Activated T-helper 1 cell treated with anti-CD3 and anti-CD28 coated beads, Interleukin-12 subunit alpha, Interleukin-12 subunit beta, Interleukin-2, Interleukin-4 antibody, amounts not matched to agents 30 ng/mL and 10 ng/mL and 1 ng/mL, durations not matched to agents 14 hours and 24 hours and 36 hours (primary cell): Measurements from ENCODE around the gene NCEH1. TPM values are rescaled to one million over a fixed set of nuclear protein-coding genes. Genes with fewer than 3 reads are reported as not detected.
"Not testable (repeated sequence)": the region's sequence is repeated elsewhere in the genome, so short reads cannot be mapped to it uniquely, and the experiment has no call there.

Experiments used
- DNase-seq: peaks from one replicate; pipeline ENCODE4 v3.0.0; 2021; ENCODE audit warnings: low spot score
- H3K27ac Mint-ChIP-seq: one replicate; pipeline ENCODE4 v1.8.0; 2021; ENCODE audit warnings: mild to moderate bottlenecking, mixed read lengths
- H3K27me3 Mint-ChIP-seq: one replicate; pipeline ENCODE4 v1.8.0; 2022; ENCODE audit warnings: mild to moderate bottlenecking, moderate library complexity, mixed read lengths; ENCODE audit not compliant: insufficient read depth
- H3K36me3 Mint-ChIP-seq: one replicate; pipeline ENCODE4 v1.8.0; 2021; ENCODE audit warnings: low read depth, mixed read lengths
- H3K4me1 Mint-ChIP-seq: one replicate; pipeline ENCODE4 v1.8.0; 2021; ENCODE audit warnings: low read depth, mixed read lengths
- H3K4me3 Mint-ChIP-seq: one replicate; pipeline ENCODE4 v1.8.0; 2021; ENCODE audit warnings: mild to moderate bottlenecking, moderate library complexity, mixed read lengths
- H3K9me3 Mint-ChIP-seq: one replicate; pipeline ENCODE4 v1.8.0; 2021; ENCODE audit warnings: mixed read lengths
- intact Hi-C: fragments of 100-400 bp; cut with micrococcal nuclease; formaldehyde crosslinking; loops from one replicate; pipeline ENCODE4 v1.15.1; 2024
- total RNA-seq: library from RNA; stranded (reverse); gene quantifications from 2 replicates; pipeline ENCODE4 v1.2.3, GENCODE V29; 2022

NCEH1 gene
- total RNA-seq, 1 donor from 2014 or later = 7.4 TPM

DNA sequence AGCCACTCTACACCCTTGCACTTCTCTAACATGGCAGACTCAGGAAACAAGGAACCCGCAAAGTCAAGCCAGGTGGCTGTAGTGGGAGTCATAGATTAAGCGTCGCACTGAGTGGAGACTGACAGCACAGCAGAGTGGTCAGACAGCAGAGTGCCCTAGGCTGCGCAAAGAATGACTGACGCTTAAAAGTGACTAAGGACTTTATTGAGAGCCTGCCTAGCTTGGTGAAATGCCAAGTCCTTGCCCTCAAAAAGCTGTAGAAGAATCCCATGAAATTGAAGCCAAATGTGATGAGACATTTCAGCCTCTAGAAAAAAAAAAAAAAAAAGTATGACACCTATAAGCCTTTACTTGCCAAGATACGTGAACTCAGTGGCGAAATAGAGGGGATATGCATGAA is 30.2 kb downstream of the NCEH1 start:
- H3K36me3 Mint-ChIP-seq = no peaks in the 10 kb centered on the region
- intact Hi-C loops = no loop called here
- H3K4me3 Mint-ChIP-seq = no peak overlapping the region
- no peak for DNase-seq
- peaks cover 8% of the 10 kb centered on the region for H3K4me1 Mint-ChIP-seq
- no peaks in the 10 kb centered on the region for H3K27me3 Mint-ChIP-seq
- H3K9me3 Mint-ChIP-seq = no peaks in the 10 kb centered on the region
- no peak overlapping the region for H3K27ac Mint-ChIP-seq

DNA sequence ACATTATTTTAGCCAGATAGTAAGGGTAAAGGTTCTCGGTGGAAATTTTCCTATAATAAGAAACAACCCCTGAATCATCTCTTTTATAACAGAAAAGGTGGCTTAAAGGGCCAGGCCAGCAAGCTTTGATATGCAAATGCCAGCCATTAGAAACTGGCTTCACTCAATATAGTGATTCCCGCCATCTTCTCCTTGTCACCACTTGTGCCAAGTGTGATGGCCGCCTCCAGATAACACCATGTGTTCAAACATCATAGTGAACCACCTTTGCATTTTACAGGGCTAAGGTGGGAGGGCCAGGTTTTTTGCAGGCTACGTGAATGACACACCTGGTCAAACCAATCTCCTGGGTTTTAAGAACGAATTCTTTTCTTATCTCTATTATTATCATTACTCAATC is 31.3 kb downstream of the NCEH1 start:
- Mint-ChIP-seq H3K27me3 (no peaks in the 10 kb centered on the region), H3K36me3 (no peaks in the 10 kb centered on the region), H3K27ac (no peak overlapping the region), H3K9me3 (no peaks in the 10 kb centered on the region), H3K4me3 (no peak overlapping the region), H3K4me1 (peaks cover 5% of the 10 kb centered on the region)
- no peak for DNase-seq
- intact Hi-C loops = no loop called here

DNA sequence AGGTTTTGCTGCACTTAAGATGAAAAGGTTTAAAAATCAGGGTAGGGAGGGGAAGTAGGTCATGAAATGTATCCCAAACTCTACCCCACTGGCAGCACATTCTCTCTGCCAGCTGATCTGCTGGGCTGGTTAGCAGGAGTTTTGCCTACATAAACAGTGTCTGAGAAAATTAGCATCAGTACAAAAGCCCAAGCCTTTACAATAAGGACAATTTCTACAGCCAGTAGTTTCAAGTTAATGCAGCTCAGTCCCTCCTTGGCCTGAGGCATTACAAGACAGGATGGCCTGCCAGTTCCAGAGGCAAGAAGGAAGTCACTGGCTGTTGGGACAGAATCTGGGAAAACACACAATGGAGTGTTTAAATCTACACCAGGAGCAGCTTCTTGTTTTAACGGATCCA is 32.8 kb downstream of the NCEH1 start:
- no peaks in the 10 kb centered on the region for H3K27me3 Mint-ChIP-seq
- no peak for DNase-seq
- peaks cover 5% of the 10 kb centered on the region for H3K4me1 Mint-ChIP-seq
- no peaks in the 10 kb centered on the region for H3K36me3 Mint-ChIP-seq
- no peaks in the 10 kb centered on the region for H3K9me3 Mint-ChIP-seq
- H3K27ac Mint-ChIP-seq = no peak overlapping the region
- H3K4me3 Mint-ChIP-seq = no peak overlapping the region
- intact Hi-C loops = no loop called here

DNA sequence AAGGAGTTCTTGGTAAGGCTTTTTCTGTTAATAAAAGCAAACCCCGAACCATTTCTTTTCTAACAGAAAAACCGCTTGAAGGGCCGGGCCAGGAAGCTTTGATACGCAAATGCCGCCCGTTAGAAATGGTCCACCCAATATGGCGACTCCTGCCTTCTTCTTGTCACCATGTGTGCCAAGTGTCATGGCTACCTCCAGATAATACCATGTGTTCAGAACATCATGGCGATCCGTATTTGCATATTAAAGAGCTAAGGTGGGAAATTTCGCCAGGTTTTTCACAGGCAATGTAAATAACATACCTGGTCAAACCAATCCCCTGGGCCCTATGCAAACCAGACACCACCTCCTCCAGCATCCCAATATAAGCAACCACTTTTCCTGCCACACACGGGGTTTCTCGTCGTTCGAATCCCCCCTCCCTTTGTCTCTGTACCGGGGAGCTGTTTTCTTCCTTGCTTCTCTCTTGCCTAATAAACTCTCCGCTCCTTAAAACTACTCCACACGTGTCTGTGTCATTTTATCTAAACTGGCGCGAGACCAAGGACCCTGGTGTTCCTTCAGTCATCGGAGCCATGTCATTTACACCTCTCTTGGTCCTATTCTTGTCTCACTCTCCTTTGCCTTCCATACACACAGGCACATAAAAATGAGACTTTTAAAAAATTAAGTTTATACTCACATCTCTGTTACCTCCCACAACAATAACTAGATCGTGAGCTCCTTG is 34.5 kb downstream of the NCEH1 start:
- intact Hi-C loops = no loop called here
- no peak for DNase-seq
- H3K4me1 Mint-ChIP-seq = peaks cover 5% of the 10 kb centered on the region
- no peaks in the 10 kb centered on the region for H3K27me3 Mint-ChIP-seq
- no peak overlapping the region for H3K4me3 Mint-ChIP-seq
- no peaks in the 10 kb centered on the region for H3K36me3 Mint-ChIP-seq
- no peaks in the 10 kb centered on the region for H3K9me3 Mint-ChIP-seq
- no peak overlapping the region for H3K27ac Mint-ChIP-seq

DNA sequence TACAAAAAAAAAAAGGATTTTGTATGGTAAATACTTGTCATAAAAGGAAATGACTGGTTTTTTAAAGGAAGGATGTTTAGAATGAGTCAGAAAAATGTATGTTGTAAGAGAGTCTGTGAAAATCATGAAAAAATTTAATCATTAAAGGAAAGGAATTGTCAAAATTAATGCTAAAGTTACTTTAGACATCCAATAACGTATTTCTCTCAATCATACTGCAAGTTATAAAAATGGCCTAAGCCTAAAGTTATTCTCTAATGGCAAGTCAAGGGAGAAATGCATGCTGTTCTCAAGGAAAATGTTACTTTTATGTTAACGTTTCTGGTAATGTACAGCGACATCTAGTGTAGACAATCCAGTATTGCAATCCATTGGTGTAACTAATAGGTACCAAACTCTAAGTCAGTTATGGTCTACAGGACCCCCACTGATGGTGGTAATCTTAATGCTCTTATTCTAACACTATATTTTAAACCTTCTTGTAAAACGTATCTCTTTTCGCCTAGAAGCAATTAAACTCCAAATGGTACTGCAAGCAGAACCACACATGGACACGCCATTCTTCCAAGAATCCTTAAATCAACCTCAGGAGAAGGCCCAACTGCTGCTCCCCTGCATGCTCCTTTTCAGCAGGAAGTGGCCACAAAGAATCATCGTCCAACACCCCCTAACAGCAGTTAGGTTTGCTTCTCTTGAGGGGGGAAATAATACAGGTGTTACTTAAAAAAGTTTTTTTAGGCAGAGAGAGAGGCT is 35.2 kb downstream of the NCEH1 start:
- Mint-ChIP-seq H3K4me1 (peaks cover 5% of the 10 kb centered on the region), H3K27ac (no peak overlapping the region), H3K9me3 (no peaks in the 10 kb centered on the region), H3K4me3 (no peak overlapping the region), H3K27me3 (no peaks in the 10 kb centered on the region), H3K36me3 (no peaks in the 10 kb centered on the region)
- intact Hi-C loops = loop anchor here (2.0 kb wide), 1 partner anchor 343 kb away; no protein-coding TSS in a partner anchor
- no peak for DNase-seq

DNA sequence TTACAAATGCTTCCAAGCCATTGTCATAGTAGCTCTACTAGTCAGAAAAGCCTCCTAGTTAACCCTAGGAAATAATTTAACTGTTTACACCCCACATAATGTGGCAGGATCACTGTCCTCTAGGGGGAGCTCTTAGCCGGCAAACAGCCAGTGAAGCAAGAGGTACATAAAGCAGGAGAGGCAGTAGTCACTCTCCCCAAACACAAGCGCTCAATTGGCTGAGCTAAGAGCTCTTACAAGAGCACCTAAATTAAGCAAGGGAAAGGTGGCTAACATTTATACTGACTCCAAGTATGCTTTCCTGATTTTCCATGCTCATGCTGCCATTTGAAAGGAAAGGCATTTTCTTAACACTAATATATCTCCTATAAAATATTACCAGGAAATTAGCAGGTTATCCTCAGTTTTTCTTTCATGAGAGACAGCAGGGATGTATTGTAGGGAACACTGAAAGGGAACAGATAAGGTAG is 37.6 kb downstream of the NCEH1 start:
- Mint-ChIP-seq H3K4me3 (no peak overlapping the region), H3K4me1 (peaks cover 5% of the 10 kb centered on the region), H3K9me3 (no peaks in the 10 kb centered on the region), H3K27ac (no peak overlapping the region), H3K27me3 (no peaks in the 10 kb centered on the region), H3K36me3 (no peaks in the 10 kb centered on the region)
- peak; percentile 52 for DNase-seq
- intact Hi-C loops = loop anchor here (1.0 kb wide), 2 partner anchors 38 to 77 kb away; partner anchors contain the start of genes ECT2 and NCEH1

DNA sequence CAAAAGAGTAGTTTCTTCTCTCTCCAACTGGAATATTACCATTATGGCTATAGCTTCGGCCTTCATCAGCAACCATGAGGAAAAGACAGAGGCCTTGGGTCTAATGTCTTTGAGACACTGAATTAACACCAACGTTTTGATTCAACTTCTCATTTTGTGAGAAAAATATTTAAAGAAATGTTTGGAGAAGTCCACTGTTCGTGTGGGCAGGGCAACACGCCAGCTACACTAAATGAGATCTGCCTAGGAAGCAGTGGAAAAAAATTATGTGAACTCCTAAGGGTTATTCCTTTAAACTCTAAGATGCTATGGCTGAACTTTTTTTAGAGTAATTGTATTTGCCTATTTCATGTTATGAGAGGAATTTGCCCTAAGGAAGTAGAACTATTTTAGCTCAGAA is 41.8 kb downstream of the NCEH1 start:
- Mint-ChIP-seq H3K4me3 (no peak overlapping the region), H3K27ac (no peak overlapping the region), H3K9me3 (no peaks in the 10 kb centered on the region), H3K27me3 (no peaks in the 10 kb centered on the region), H3K36me3 (peaks cover 5% of the 10 kb centered on the region), H3K4me1 (peaks cover 20% of the 10 kb centered on the region)
- no peak for DNase-seq
- intact Hi-C loops = loop anchor here (5.0 kb wide), 1 partner anchor 192 kb away; no protein-coding TSS in a partner anchor

DNA sequence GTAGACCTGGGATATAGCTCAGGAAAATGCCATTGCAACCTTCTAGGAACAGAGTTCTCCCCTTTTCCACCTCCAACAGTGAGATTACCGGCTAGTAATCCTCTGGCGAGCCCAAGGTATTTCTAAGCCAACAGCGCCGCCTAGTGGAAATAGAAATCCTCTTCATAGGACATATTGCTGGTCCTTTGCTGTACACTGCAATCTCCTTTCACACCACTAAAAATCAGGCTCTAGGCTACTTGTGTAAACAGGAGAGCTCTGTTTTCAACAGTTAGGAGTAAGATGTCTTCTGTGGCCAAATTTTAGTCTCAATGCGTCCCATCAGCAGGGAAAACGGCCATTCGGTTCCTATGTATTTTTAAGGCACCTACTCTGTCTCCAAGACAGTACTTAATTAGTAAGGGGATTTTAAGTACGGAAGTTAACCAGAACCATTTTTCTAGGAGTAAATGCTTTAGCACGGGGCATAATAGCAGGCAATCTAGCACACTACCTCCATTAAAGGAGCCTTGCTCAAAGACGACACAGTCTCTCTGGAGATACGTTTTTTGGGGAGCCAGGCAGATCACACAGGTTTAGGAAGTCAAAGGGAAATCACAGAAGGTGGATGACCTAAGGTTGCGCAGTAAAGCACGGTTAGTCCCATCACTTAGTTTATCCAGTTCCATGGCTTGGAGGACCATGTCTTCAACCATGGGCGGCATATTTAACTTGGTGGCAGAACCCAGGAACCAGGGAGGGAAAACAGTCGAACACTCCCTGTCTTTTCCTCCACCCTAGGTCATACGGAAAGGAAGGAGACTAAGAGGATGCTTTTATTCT is 43.8 kb downstream of the NCEH1 start:
- Mint-ChIP-seq H3K4me3 (peak overlapping the region; percentile 43), H3K4me1 (peaks cover 20% of the 10 kb centered on the region), H3K27ac (no peak overlapping the region), H3K27me3 (no peaks in the 10 kb centered on the region), H3K36me3 (peaks cover 5% of the 10 kb centered on the region), H3K9me3 (no peaks in the 10 kb centered on the region)
- DNase-seq = peak; percentile 70
- intact Hi-C loops = loop anchor here (1.0 to 5.0 kb wide), 9 partner anchors 44 to 1704 kb away; partner anchors contain the start of gene FNDC3B

DNA sequence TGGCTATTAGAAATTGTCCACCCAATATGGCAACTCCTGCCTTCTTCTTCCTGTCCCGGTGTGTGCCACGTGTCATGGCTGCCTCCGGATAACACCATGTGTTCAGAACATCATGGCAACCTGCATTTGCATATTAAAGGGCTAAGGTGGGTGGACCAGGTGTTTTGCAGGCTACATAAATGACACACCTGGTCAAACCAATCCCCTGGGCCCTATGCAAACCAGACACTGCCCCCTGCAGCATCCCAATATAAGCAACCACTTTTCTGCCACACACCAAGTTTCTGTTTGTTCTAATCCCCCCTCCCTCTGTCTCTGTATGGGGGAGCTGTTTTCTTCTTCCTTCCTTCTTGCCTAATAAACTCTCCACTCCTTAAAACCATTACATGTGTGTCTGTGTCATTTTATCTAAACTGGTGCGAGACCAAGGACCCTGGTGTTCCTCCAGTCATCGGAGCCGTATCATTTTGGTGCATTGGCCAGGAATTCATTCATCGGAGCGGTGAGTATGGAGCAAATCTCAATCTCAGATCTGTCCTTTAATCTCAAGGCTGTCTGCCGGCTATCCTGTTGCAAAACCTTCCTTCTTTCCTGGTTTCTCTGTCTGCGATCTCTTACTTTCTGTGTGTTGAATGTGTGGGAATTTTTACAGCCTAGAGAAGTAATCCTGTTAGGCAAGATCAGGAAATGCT is 44.5 kb downstream of the NCEH1 start:
- H3K9me3 Mint-ChIP-seq = no peaks in the 10 kb centered on the region
- no peak for DNase-seq
- H3K27ac Mint-ChIP-seq = peak overlapping the region; percentile 15
- peaks cover 20% of the 10 kb centered on the region for H3K4me1 Mint-ChIP-seq
- H3K4me3 Mint-ChIP-seq = peak overlapping the region; percentile 43
- peaks cover 5% of the 10 kb centered on the region for H3K36me3 Mint-ChIP-seq
- intact Hi-C loops = loop anchor here (1.0 to 5.0 kb wide), 6 partner anchors 44 to 1704 kb away; partner anchors contain the start of gene FNDC3B
- H3K27me3 Mint-ChIP-seq = no peaks in the 10 kb centered on the region

DNA sequence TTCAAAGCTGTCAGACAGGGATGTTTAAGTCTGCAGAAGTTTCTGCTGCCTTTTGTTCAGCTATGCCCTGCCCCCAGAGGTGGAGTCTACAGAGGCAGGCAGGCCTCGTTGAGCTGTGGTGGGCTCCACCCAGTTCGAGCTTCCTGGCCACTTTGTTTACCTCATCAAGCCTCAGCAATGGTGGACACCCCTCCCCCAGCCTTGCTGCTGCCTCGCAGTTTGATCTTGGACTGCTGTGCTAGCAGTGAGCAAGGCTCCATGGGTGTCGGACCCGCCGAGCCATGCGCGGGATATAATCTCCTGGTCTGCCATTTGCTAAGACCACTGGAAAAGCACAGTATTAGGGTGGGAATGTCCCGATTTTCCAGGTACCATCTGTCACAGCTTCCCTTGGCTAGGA is 45.4 kb downstream of the NCEH1 start:
- H3K9me3 Mint-ChIP-seq = not testable (repeated sequence)

DNA sequence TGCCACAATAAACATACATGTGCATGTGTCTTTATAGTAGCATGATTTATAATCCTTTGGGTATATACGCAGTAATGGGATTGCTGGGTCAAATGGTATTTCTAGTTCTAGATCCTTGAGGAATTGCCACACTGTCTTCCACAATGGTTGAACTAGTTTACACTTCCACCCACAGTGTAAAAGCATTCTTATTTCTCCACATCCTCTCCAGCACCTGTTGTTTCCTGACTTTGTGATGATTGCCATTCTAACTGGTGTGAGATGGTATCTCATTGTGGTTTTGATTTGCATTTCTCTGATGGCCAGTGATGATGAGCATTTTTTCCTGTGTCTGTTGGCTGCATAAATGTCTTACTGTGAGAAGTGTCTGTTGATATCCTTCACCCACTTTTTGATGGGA is 50.4 kb downstream of the NCEH1 start:
- H3K4me3 Mint-ChIP-seq, DNase-seq, intact Hi-C loops, H3K4me1 Mint-ChIP-seq, H3K27ac Mint-ChIP-seq, H3K27me3 Mint-ChIP-seq, H3K36me3 Mint-ChIP-seq, H3K9me3 Mint-ChIP-seq: not testable (repeated sequence)

More for the DNA sequence above, 45.4 kb downstream of the NCEH1 start:
- not testable (repeated sequence) for H3K27me3 Mint-ChIP-seq, H3K27ac Mint-ChIP-seq, DNase-seq, H3K36me3 Mint-ChIP-seq, H3K4me3 Mint-ChIP-seq
- peaks cover 20% of the 10 kb centered on the region for H3K4me1 Mint-ChIP-seq
- intact Hi-C loops = loop anchor here (5.0 kb wide), 1 partner anchor 188 kb away; no protein-coding TSS in a partner anchor
